ENCODE data around the gene ERCC6L.

Gene ERCC6L

DNA sequence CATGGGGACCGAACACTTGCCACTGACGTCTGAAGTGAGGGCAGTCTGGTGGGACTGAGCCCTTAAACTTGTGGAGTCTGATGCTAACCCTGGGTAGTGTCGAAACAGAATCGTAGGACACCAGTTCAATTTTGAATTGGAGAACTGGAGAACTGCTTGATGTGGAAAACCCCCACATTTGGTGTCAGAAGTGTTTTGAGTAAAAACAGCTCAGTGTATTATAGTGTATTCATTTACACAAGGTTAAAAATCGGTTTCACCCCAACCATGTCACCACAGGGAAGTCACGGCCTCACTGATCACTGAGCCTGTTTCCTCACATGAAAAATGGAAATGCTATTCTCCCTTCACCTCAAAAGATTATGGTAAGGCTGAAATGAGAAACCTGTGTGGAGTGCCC lies 35.4 kb downstream of the ERCC6L start:
- Histone ChIP-seq H3K9me2 (replicated peaks; ENCODE audit: insufficient read depth, low read length) (no peaks in the 10 kb centered on the region), H2AFZ (ENCODE audit: low read depth, low read length, severe bottlenecking) (no peak overlapping the region), H4K20me1 (ENCODE audit: low read depth, low read length) (no peaks in the 10 kb centered on the region), H3K27me3 (ENCODE audit: low read length) (no peaks in the 10 kb centered on the region), H3F3A (ENCODE audit: insufficient read depth) (no peaks in the 10 kb centered on the region; the same call in 1 of the 2 replicates), H3K27ac (ENCODE audit: low read depth, low read length) (no peak overlapping the region), H3K4me2 (ENCODE audit: low read depth, low read length, poor library complexity, severe bottlenecking) (no peak overlapping the region), H3K4me3 (ENCODE audit: insufficient read depth, low read length, poor library complexity, severe bottlenecking) (no peak overlapping the region), H3K79me2 (ENCODE audit: insufficient read depth, low read length) (no peaks in the 10 kb centered on the region; the same call in 1 of the 2 replicates), H3K9ac (ENCODE audit: low read length) (no peak overlapping the region), H3K36me3 (ENCODE audit: low read length) (no peaks in the 10 kb centered on the region), H3K9me3 (ENCODE audit: insufficient read depth, low read length) (no peaks in the 10 kb centered on the region)
- TF ChIP-seq EZH2phosphoT487 (conservative IDR thresholded peaks at IDR 0.05; ENCODE audit: low read length), result no peak
- TF ChIP-seq CTCF (IDR thresholded peaks at IDR 0.05; ENCODE audit: insufficient read depth, low read length, poor library complexity, severe bottlenecking), result no peak

- Histone ChIP-seq H2AFZ (ENCODE audit: low read depth, low read length, severe bottlenecking) (no peak overlapping the region), H3F3A (ENCODE audit: insufficient read depth) (no peaks in the 10 kb centered on the region; the same call in 1 of the 2 replicates), H3K27me3 (ENCODE audit: low read length) (no peaks in the 10 kb centered on the region), H4K20me1 (ENCODE audit: low read depth, low read length) (no peaks in the 10 kb centered on the region), H3K9ac (ENCODE audit: low read length) (no peak overlapping the region), H3K27ac (ENCODE audit: low read depth, low read length) (no peak overlapping the region), H3K4me2 (ENCODE audit: low read depth, low read length, poor library complexity, severe bottlenecking) (no peak overlapping the region), H3K9me2 (replicated peaks; ENCODE audit: insufficient read depth, low read length) (no peaks in the 10 kb centered on the region), H3K79me2 (ENCODE audit: insufficient read depth, low read length) (no peaks in the 10 kb centered on the region; the same call in 1 of the 2 replicates), H3K4me3 (ENCODE audit: insufficient read depth, low read length, poor library complexity, severe bottlenecking) (no peak overlapping the region), H3K9me3 (ENCODE audit: insufficient read depth, low read length) (no peaks in the 10 kb centered on the region), H3K36me3 (ENCODE audit: low read length) (no peaks in the 10 kb centered on the region)
- TF ChIP-seq CTCF (IDR thresholded peaks at IDR 0.05; ENCODE audit: insufficient read depth, low read length, poor library complexity, severe bottlenecking) (no peak), EZH2phosphoT487 (conservative IDR thresholded peaks at IDR 0.05; ENCODE audit: low read length) (no peak)
These were observed 35.9 kb downstream of the ERCC6L start for GRCh38 chrX:72202792-72203401.

DNA sequence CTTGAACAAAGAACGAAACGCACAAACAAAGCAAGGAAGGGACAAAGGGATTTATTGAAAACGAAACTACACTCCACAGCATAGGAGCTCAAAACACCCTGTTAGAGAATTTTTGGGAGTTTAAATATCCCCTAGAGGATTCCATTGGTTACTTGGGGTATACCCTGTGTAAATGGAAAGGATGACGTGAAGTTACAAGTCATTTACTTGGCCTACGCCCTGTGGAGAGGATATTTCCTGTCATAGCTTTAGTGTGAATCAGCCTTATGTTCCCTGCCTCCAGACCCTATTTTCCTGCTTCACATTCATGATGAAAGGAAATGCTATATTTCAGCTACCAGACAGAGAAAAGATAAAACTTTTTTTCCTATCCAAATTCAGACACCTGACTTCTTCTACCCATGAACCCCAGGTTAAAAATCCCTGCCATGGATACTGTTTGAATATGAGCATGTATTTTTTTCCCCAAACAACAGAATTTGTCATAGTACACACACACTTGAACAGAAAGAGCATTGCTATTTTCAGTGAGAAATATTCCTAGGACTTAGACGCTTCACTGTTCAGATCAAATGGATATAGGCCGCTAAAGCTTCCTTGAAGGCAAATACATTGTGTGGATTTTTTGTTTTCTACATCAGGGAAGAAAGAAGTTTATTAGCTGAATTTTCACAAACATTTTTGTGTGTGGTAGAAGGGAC lies 36.8 kb downstream of the ERCC6L start:
- H3K9me3 ChIP-seq (ENCODE audit: insufficient read depth, low read length), result no peaks in the 10 kb centered on the region
- H3K9me2 ChIP-seq (replicated peaks; ENCODE audit: insufficient read depth, low read length), result no peaks in the 10 kb centered on the region
- no peak overlapping the region for H2AFZ ChIP-seq (ENCODE audit: low read depth, low read length, severe bottlenecking)
- H3K27ac ChIP-seq (ENCODE audit: low read depth, low read length), result no peak overlapping the region
- no peak overlapping the region for H3K4me2 ChIP-seq (ENCODE audit: low read depth, low read length, poor library complexity, severe bottlenecking)
- H3F3A ChIP-seq (ENCODE audit: insufficient read depth), result no peaks in the 10 kb centered on the region; the same call in 1 of the 2 replicates
- no peaks in the 10 kb centered on the region for H3K36me3 ChIP-seq (ENCODE audit: low read length)
- H4K20me1 ChIP-seq (ENCODE audit: low read depth, low read length), result no peaks in the 10 kb centered on the region
- no peaks in the 10 kb centered on the region; the same call in 1 of the 2 replicates for H3K79me2 ChIP-seq (ENCODE audit: insufficient read depth, low read length)
- H3K4me3 ChIP-seq (ENCODE audit: insufficient read depth, low read length, poor library complexity, severe bottlenecking), result no peak overlapping the region
- TF ChIP-seq EZH2phosphoT487 (conservative IDR thresholded peaks at IDR 0.05; ENCODE audit: low read length) (no peak), CTCF (IDR thresholded peaks at IDR 0.05; ENCODE audit: insufficient read depth, low read length, poor library complexity, severe bottlenecking) (no peak)
- H3K9ac ChIP-seq (ENCODE audit: low read length), result no peak overlapping the region
- H3K27me3 ChIP-seq (ENCODE audit: low read length), result no peaks in the 10 kb centered on the region
